NCI-H1694 treated with DMSO at 0.1 percent for 48 hours (cell line): ENCODE data around the gene OTOGL.
"Not testable (repeated sequence)": the region's sequence is repeated elsewhere in the genome, so short reads cannot be mapped to it uniquely, and the experiment has no call there.

Source experiments
- DNase-seq: peaks from one replicate; lab custom pipeline; 2025; lab: John Stamatoyannopoulos, UW

OTOGL gene

DNA sequence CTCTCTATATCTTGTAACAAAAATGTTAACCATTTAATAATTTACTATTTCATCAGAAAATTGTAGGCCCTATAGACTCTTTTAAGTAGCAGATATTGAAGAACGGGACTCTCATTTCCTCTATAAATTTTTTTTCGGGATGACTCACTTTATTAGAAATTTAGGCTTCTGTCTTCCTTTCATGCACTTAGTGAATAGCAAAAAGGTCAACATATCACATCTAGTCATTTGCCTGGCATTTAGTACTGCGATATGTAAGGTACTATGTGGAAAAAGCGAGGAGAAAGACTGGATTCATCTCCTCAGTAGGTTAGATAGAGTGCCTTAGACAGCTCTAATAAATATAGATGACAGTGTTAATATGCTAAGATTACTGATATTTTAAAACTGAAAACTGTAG, 178.4 kb downstream of the OTOGL start:
- DNase-seq = no peak

- DNase-seq = no peak
These were observed 182.9 kb downstream of the OTOGL start for GRCh38 chr12:80282226-80282625.

DNA sequence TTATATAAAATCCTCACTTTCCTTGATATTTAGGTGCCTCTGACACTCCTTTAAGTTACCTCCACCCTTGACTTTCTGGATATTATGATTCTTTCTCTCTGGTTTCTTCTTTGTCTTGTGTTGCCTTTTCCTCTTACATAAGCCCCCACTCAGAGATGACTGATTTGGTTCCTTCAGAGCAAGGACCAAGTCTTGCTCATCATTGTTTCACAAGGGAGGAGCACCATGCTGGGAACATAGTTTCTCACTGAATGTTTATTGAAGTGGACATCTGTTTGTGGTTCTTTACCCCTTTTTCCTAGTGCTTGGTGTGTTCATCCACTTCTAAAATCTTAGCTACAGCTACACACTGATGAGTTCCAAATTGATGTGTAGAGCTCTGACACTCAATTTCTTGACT, 183.4 kb downstream of the OTOGL start:
- no peak for DNase-seq

GRCh38 chr12:80291108-80291754, 191.9 kb downstream of the OTOGL start:
- DNase-seq = no peak

GRCh38 chr12:80293347-80293746, 194.0 kb downstream of the OTOGL start:
- DNase-seq = no peak

DNA sequence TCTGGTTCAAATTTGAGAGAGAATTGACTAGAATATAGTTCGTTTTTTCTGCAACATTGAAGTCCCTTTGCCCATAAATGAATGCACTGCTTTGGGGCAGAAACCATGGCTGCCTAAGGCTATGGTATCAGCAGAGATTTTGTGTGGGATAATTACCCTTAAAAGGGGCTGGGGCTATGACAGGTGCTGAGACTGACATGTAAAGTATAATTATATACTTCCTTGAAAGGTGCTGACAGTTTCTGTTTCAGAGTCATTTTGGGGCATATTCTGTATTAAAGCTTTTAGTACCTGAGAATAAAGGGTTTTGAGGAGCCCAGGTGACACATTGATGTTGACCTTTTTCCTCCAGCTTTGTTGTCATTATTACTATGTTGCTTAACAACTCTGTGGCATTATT, 194.4 kb downstream of the OTOGL start:
- no peak for DNase-seq

GRCh38 chr12:80299219-80299618, 199.9 kb downstream of the OTOGL start:
- no peak for DNase-seq

DNA sequence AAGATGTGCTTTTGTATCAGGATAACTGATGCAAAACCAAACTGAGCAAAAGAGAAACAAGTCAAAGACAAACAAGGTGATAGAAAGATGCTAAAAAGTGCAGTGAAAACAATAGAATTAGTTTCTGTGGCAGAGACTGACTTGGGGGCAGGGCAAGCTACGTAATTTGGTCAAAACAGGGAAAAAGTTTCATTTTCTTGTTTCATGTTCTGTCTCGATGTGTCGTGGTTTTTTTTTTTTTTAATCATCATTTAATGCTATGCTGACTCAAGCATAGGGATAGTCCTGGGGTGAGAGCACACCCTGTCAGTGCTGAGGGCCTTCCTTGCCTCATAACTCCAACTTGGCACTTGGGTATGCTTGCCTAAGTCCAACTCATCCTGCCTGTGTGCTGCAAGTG, 200.6 kb downstream of the OTOGL start:
- DNase-seq = no peak

DNA sequence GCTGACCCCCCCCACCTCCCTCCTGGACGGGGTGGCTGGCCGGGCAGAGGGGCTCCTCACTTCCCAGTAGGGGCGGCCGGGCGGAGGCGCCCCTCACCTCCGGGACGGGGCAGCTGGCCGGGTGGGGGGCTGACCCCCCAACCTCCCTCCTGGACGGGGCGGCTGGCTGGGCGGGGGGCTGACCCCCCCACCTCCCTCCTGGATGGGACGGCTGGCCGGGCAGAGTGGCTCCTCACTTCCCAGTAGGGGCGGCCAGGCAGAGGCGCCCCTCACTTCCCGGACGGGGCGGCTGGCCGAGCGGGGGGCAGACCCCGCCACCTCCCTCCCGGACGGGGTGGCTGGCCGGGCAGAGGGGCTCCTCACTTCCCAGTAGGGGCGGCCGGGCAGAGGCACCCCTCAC, 208.1 kb downstream of the OTOGL start:
- not testable (repeated sequence) for DNase-seq

DNA sequence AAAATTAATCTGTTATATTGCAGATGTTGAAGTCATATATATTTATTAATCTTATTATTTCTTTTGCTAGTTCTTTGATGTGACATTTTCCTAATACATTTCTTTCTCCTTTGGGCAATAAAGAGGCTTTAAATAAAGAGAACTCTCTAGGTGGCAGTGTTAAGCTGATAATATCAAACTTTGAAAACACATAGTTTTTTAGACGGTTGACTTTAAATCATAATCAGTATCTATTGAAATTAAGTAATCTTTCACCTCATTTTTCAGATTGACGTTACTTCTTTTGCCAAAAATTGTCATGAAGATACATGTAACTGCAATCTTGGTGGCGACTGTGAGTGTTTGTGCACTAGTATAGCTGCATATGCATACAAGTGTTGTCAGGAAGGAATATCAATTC, 213.9 kb downstream of the OTOGL start:
- DNase-seq = no peak

- no peak for DNase-seq
These were observed 215.4 kb downstream of the OTOGL start for GRCh38 chr12:80314741-80315140.

- DNase-seq = peak; percentile 15
These were observed 216.9 kb downstream of the OTOGL start for GRCh38 chr12:80316222-80316621.

DNA sequence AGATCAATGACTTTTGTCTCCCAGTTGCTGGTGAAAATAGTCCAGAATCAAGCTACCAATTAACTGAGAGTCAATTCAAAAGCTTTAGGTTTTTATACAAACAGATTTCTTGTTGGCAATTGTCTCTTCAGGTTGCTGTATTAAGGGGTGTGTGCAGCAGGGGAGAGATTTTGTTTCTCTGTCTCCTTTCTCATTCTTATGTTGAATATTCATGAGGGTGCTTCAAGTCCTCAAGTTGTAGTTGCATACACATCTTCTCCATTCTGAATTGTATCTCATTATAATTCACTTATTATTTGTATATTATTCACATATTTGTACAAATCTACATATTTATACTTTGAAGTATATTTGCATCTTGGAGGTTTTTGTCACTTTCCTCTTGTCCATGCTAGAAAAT, 218.0 kb downstream of the OTOGL start:
- no peak for DNase-seq

DNA sequence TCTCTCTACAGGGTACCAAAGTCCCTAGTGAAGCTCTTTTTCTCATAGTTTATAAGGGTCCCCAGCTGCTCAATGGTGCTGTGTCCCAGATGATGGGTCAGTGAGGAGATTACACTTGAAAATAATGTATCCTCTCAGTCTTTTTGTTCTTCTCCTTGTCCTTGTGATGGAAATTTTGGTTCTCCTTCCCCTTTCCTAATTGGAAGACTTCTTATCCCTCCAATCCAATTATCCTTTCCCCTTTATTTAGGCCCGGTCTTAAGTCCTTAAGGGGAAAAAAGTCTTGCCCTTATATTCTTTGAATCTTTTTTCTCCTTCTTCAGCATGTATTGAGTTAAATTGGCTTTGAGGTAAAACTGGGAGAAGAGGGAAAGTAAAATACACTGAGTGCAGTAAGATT, 218.6 kb downstream of the OTOGL start:
- no peak for DNase-seq

- DNase-seq = no peak
These were observed 220.9 kb downstream of the OTOGL start for GRCh38 chr12:80320121-80320678.

DNA sequence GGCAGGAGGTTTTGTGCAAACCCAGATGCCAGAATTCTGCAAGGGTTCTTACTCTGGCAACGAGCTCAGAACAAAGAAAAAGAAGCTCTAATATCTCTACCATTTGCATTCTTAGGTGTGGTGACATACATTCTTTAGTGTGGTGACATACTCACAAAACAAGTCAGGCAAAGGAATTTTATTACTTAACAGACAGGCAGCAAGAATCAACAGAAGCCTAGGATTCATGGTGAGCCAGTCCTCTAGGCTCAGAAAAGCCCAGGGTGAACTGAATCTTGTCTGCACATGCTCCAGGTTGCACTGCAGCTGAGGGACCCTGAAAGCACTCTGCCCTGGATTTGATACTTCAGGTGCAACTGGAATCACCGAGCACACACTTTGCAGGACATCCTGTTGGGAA, 222.3 kb downstream of the OTOGL start:
- no peak for DNase-seq

GRCh38 chr12:80325167-80325959, 226.0 kb downstream of the OTOGL start:
- no peak for DNase-seq

DNA sequence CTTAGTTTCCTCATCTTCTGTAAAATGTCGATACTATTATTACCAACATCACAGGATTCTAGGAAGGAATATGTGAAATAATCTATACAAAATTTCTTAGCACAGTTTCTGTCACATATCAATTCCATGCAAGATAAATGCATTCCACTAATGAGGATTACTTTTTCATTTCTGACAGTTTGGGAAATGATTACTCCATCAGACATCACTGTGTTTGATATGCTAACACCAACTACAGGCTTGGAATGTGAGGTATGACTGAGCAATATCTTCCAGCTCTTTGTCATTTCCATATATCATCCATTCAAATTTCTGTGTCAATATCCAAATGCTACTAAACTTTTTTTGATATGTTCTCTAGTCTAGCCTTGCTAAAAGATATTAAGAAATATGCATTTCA, 233.5 kb downstream of the OTOGL start:
- DNase-seq = no peak

- DNase-seq = no peak
These were observed 253.1 kb downstream of the OTOGL start for GRCh38 chr12:80352474-80352873.

GRCh38 chr12:80353254-80353653, 253.9 kb downstream of the OTOGL start:
- no peak for DNase-seq

DNA sequence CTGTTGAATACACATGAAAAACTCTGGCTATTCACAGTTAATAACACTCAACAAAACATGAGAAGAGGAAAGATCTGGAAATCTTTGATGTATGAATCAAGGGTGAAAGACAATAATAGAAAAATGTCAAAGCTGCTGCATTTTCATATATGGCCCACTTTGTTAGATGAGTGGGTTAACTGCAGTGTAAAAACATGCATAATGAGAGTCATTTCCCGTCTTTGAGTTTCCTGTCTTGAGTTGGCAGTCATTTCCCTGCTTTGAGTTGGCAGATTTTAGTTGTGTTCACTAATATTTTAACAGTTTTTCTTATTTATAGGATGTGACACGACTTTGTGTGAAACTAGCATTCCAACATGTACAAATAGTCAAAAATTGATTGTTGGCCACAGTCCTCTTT, 256.8 kb downstream of the OTOGL start:
- no peak for DNase-seq

GRCh38 chr12:80359703-80360102, 260.4 kb downstream of the OTOGL start:
- DNase-seq = no peak

DNA sequence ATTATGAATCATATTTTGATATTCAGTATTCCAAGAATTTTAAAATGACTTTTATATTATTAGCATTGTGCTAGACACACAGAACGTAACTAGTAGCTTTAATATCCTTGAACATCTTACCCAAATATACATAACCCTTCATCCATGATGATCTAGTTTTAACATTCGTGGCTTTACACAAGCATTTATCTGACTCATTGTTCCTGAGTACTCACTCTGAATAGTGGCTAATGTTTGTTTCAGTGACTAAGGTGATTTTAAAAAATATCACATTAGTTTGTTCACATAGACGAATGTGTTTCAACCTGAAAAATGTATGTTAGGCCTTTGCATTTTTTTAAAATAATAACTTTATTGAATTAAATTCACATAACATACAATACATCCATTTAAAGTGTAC, 264.7 kb downstream of the OTOGL start:
- DNase-seq = no peak

GRCh38 chr12:80373666-80374065, 274.3 kb downstream of the OTOGL start:
- DNase-seq = no peak
